Activated CD8-positive, alpha-beta memory T cell treated with anti-CD3 and anti-CD28 coated beads for 1 hour (primary cell): ENCODE results near the gene CATSPER3.

Experiments
- DNase-seq, 2 donors: peaks; one replicate each; pipeline ENCODE4 v3.0.0-alpha.2; 2020; ENCODE audit warnings: low read depth in 1 of 2; ENCODE audit errors: extremely low read depth in 1 of 2

Gene CATSPER3

DNA sequence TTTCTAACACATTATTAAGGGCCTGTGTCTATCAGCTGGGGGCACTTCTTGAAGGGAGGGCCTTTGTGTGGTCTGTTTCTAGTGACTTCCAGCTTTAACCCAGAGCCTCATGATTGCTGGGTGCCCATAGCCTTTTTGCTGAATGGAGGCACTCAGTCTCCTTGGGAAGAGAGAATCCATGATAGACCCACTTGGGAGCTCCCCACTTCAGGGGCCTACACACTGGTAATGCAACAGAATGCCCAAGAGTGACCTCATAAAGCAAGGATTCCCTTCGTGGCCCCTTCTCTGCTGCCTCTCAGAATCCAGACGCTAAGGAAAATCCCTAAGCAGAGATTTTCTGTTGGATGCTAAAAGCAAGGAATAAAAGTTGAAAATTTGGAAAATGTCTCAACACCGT is at the start of gene CATSPER3:
CATSPER3 (plus strand) TSS at position 301 of the 400 bp plus-strand sequence; CDS start at position 386, 85 bp downstream.
- DNase-seq = no peak

DNA sequence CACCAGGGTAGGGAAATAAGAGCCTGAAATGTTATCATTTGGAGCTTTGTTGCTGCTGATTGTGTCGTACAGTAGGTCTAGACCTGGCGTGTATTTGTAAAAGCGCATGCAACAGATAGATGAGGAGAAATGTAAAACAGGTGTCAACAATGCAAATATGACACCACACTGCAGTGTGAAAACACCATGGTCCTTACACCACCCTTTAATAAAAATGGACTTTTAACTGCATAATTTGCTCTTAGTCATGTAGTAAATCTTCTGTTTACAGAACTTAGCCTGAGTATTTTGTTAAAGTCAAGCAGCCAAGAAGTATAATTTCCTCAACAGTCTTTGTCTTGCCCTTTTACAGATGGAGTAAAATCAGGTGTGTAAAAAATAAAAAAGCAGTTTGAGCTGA is 48.8 kb upstream of the CATSPER3 start:
- no peak for DNase-seq

DNA sequence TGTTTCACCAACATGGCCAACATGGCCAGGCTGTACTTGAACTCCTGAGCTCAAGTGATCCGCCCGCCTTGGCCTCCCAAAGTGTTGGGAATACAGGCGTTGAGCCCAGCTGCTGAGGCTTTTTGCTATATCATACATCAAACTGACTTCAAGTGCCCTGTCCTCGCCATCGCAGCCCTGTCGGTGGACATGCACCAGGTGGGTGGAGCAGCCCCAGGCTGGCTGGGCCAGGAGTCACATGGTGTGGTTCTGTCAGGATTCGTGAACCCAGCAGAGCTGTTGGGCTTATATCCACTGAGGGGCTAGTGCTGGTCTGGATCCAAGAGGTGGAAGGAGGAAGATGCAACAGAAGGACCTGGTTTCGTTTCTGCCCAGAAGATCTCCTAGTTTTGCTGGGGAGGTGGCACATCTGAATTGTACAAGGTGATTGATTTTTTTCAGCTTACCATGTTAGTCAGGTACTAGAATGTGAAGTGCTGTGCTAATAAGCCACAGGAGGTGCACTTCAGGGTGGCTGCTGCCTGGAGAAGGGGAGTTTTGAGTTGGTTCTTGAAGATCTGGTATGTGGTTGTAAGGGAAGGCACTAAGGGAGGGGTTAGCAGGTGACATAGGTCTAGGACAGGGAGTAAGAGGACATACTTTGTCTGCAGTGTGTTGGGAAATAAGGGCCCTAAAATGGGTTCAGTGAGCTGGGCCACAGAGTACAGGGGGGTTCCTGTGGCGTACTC is 46.7 kb upstream of the CATSPER3 start:
- DNase-seq = no peak

DNA sequence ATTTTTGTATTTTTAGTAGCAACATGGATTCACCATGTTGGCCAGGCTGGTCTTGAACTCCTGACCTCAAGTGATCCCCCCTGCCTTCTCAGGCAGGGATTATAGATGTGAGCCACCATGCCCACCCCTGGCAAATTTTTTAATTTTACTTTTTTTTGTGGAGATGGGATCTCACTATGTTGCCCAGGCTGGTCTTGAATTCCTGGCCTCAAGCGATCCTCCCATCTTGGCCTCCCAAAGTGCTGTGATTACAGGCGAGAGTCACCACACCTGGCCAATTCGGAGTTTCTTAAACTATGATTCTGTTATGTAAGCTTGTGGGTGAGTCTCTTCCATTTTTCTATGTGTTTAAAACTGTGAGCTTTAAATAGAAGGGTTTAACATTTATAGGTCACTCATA is 35.2 kb upstream of the CATSPER3 start:
- no peak for DNase-seq

DNA sequence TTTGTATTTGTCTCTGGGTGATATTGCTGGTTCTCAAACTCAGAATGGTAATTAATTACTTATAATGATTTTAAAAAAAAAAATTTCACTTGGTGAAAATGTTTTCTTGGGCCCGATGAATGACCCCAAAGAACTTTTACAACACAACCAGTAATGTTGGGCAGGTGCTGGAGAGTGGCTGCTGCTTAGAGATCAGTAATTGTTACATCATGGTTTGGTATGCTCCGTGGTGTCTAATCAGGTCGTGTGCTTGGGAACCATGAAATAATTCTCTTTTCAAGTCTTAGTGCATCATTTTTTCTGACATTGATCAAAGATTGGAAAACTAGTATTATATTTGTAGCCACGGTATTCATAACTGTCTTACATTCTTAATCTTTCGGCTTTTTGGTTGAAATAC is 33.5 kb upstream of the CATSPER3 start:
- no peak for DNase-seq

DNA sequence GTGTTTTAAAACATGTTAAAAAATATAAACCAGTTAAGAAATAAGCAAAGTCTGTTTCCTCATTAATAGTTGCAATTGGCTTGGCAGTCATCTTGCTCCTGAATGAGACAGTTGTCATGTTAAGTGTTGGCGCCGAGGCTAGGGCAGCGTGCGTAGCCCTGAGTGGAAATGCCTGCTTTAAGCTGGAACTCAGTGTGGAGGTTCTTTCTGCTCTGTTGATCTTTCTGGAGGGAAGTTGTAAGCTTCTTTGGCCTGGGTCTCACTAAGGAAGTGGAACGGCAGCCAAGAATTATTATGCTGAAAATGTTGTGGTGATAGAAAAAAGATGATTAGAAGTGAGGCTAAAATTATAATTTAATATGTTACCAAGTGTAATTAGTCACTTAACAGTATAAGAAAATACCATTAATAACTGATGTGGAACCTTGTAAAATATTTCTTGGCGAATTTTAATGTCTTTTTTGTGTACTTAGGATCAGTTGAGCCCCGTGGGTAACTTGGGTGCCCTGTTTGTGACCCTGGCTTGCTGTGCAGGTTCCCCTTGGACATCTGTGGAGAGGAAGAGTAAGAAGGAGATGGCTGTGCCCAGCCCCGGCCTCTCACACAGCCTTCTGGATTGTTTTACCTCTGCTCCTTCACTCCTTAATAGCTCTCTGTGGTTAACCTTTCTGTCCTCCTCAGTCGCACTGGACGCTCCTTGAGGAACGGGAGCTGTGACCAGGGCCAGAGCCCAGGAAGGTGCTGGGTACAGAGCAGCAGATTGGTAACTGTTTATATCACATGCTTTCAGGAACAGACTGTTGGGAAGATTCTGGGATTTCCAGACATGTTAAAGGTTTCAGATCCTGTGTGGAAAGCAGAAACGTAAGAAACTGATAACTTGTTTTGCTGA is 31.8 kb upstream of the CATSPER3 start:
- no peak for DNase-seq

DNA sequence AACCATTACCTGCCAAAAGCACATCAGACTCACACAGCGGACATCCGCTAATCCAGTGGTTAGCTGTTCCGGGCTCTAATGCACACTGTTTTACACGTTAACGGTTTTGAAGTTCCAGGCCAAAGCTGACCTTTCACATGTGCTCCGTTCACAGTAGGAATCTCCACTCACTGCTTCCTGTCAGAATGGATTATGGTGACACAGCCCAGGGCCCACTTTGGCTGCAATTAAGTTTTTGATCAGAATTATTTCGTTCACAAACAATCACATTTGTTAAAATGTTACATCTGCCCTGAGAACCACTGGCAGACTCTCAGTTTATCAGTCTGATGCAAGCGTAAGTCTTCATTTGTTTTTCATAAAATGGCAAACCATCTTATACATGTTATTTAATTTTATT is 30.2 kb upstream of the CATSPER3 start:
- DNase-seq = no peak

DNA sequence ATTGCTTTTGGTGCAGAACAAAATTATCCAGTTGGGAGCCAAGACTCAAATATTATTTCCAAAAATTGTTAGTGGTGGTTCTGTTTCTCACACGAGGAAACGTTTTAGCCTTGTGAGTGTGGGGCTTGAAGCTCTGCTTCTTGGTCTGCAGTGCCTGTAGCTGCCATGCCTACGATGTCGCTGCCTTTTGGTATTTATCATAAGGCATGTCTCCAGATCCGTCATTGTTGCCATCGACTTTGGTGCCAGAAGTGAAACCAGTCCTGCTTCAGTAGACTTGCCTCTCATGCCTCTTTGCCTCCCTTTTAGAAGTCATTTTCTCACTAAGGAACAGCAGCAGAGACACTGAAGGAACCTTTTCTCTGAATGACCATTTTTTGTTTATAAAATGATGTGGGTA is 29.7 kb upstream of the CATSPER3 start:
- DNase-seq = no peak

DNA sequence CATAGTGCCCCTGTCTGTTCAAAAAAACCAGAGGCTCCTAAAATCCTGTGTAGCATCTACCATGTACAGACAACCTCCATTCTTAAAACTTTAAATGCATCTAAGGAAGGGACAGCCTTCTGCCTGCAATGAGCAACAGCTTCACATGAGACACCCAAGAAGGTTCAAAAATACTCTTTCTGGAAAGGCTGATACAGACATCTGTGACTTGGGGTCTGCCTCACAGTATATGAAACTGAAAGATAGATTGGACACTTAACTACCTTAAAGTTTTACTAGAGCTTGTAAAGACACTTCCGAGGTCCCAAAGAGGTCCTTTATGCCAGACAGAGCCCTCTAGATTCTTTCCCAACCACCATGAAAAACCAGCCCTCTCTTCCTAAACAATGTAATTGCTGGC is 28.2 kb upstream of the CATSPER3 start:
- DNase-seq = no peak

DNA sequence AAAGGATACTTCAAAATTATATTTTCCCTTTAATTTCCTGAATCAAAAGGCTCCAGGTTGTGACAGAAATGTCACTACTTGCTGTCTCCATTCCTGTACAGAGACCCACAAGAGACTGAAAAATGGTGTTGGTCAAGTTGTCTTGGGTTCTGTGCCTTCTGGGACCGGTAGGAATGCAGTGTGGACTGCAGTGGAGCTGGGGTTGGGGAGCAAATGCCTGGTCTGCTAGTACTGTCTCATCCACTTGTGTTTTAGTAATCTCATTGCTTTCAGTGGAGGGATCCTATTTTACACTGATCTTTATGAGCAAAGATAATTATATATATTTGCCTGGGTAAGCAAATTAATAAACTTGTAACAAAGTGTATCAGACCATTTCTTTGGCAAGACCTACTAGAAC is 24.2 kb upstream of the CATSPER3 start:
- DNase-seq = no peak

DNA sequence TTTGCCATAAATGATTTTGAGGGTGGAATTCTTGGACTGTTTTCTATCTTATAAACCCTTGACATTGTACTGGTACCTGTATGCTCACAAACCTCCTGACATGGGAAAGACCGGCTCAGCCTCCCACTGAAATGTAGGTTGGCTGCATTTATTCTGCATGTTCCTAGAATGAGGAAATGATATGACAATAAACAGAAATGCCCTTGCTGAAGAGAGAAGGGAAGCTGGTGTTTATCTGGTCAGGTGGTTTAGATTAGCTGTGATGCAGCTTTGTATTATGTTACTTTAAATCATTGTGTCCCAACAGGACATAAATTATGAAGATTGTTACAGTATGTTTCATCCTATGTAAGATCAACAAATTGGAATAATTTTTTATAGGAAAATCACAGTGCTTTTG is 23.1 kb upstream of the CATSPER3 start:
- DNase-seq = no peak

DNA sequence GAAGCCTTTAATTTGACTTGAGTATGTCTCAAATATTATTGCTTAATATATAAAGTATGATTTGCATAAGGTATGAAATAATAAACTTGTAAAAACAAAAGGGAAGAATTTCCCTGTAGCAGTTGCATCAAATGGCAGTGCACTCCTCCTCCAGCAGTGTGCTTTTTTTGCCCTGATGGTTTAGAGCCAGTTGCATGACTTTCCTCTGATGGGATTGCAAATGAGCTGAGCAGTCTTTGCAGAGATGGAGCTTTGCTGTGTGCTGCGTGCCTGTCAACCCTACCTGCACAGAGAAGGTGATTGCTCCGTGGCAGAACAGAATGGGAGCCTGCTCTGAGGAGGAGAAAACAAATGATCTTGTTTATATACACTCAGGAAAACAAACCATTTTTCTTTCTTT is 22.7 kb upstream of the CATSPER3 start:
- no peak for DNase-seq

DNA sequence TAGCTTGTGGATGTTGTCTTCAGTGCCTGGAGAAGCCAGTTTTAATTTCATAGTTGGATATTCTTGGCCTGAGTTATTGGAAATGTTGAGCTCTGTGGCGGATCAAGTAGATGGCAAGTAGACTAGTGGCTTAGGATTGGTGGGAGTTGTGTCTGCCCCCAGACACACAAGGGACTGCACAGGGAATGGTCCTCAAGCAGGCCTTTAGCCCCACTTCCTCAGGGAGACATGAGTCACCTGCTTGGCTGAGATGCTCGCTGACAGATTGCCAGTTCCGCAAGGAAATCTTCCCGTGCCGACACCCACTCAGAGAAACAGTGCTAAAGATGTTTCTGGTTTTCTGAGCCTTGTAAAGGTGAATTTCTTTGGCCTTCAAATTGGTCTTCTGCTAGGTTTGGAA is 18.8 kb upstream of the CATSPER3 start:
- no peak for DNase-seq

DNA sequence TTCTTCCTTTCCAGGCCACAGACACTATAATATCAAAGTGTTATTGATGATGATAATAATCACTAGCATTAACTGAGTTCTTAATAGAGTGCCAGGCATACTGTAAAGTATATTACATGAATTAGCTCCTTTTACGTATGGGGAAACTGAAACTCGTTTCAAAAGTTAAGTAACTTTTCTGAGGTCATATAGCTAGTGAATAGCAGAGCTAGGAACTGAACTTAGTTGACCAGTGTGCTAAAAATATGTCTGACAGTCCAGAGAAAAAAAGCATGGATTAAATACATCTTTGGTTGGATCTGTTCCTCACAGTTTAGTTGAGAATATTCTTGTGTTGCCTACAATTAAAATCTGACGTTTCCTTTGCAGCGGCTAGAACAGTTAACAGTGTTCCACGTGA is 18.4 kb upstream of the CATSPER3 start:
- DNase-seq = no peak

DNA sequence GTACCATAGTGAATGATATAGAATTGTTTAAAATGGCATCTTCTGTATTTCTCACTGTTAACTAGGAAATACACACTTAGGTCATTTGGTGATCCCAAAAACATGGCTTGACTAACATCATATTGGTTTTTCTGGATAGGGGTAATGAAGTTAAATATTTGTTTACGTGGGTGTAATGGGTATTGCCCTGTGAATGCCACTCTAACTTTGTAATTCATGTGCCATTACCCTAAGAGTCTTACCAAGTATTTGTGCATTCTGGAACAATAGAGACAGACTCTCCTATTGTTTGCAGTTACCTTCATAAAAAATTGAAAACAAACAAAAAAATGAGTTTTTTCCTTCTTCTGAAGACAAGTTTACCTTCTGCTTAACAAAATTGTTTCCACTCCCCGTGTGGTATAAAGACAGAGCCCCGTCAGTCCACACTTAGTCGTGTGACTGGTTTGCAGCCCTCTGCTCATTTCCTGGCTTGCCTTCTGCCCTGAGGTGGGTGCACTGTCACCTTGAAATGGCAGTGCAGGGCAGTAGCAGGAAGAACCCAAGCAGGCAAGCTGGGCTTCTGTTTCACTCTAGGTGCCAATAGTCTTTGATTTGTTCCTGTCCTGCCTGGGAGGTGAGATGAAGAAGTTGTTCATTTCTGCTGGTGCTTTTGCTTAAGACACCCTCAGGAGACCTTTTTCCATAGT is 9.6 kb upstream of the CATSPER3 start:
- no peak for DNase-seq

DNA sequence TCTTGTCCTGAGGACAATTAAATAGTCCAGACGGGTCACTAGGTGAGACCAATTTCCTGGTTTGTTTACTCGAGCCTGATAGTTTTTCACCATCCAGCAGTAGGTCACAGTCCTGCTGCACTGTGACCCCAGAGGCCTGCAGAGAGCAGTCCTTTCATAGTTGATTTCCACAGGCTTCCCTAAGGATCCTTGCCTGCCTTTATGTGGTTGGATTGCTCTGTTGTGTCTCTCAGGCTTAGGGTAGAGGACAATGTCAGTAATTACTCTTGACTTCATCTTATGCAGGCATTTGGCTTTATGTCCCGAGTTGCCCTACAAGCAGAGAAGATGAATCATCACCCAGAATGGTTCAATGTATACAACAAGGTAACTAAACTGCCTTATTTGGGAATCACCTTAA is 9.0 kb upstream of the CATSPER3 start:
- no peak for DNase-seq

DNA sequence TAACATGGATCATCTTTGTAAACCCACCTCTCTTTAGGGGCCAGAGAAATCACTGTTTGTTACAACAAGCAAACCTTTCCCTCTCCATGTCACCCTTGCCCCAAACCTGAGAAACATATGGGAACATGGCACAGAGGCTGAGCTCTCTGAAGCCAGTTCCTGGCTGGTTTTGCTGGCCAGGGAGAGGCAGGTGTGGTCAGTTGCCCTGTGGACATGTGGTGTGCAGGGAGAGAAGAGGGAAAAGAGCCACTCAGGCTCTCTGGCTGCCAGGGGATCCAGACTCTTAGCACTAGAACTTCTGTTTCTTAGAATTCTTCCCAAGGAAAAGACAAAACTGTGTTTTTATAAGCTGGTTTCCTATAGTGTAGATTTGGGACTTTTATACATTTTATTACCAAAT is 4.6 kb upstream of the CATSPER3 start:
- no peak for DNase-seq

DNA sequence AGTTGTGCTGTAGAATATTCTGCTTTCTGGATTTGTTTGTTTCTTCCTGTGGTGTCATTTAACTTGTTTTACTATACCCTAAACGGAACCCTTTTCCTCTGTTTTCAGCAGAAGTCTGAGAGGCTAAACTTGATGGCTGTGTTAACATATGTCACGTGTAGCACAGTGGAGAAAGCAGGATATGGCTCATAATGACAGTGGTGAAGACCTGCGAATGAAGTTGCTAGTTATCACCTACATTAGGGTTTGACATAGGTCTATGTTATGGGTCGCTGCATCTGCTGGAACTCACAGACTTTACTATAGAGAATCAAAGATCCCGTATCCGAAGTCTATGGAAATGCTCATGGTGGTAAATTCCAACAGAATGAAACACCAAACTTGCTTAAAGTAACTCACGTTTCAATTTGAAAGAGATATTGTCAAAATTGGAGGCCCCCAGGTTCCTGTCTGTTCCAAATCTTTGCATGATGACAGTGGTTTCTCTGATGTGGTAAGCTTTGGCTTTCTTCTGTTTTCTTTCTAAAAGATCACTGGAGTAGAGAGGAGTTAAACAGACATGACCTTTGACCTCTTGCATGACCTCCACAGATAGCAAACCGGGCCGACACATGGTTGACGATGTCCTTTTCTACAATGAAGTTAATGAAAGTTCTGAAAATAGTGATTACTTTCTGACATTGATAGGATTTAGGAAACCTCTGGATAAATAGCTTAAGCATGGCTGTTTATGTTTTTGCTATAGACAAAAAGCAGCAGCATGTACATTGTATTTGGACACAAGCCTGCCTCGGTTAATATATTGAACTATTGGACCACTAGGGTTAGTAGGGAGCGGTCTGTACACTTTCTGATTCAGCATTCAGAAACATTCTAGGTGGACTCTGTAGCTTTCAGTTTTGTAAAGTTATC is 3.1 kb upstream of the CATSPER3 start:
- no peak for DNase-seq

DNA sequence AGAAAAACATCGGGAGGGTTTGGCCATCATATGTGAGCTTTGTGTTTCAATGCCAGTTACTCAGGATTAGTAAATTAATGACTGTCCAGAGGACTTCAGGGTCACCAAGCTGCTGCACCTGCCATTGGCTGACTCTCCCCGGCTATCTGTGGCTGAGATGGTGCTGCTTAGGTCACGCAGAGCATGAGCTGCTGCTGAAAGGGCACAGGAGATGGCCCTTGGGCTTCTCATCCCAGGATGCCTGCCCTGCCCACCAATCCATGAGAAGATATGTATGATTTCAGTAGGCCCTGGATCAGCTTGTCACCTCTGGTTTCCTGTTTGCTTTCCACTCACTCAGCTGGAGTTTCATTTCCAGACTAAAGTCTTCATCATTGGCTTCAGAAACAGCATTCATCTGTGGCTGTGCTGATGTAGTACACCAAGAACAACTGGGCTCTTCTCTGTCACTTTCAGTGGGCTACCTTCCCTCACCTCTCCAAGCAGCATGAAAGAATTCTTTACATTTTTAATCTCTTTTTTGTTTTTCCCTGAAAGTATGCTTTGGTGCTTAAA is 2.4 kb upstream of the CATSPER3 start:
- no peak for DNase-seq

DNA sequence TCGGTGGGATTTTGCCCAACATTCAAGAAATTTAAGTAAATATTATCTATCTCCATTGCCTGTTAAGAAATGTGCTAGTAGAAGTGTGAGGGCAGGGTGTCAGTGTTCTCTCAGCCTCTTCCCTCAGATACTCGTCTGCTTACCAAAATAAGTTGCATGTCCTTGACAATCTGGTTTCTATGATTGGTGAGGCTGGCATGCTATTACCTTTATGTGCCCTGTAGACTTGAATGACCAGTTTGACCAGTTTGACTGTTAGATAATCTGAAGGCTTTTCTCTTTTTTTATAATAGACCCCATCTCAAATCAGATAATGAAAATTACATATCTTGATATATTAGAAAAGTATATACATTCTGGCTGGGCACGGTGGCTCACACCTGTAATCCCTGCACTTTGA is 348 bp downstream of the CATSPER3 start:
- no peak for DNase-seq
